H1 (cell line): ENCODE measurements around the gene PGP. TPM values are rescaled to one million over a fixed set of nuclear protein-coding genes. Genes with fewer than 3 reads are reported as not detected.

Experiments
- CEBPB ChIP-seq: IDR thresholded peaks from 2 replicates; pipeline ENCODE4 v1.6.1; 2012; ENCODE audit warnings: low read depth, low read length
- RAD21 ChIP-seq, 2 experiments: IDR thresholded peaks in 1 of 2; conservative IDR thresholded peaks in 1 of 2; 2 replicates each; pipeline ENCODE4 v1.6.1; 2011; ENCODE audit warnings: low read depth in 2 of 2, low read length in 2 of 2, improper control_type of control experiment in 1 of 2, inconsistent platforms in 1 of 2, mild to moderate bottlenecking in 1 of 2, moderate library complexity in 1 of 2
- polyA plus RNA-seq, 7 experiments: library from polyadenylated mRNA; depleted of rRNA in 3 of 7; stranded (reverse) in 5 of 7; unstranded in 2 of 7; fragments of >200 nt in 5 of 7; fragments of 200-250 nt in 2 of 7; gene quantifications; 1 replicate in 5 of 7; 2 replicates in 1 of 7; 4 replicates in 1 of 7; pipeline versions ENCODE4 v1.2.1 to v1.2.3, GENCODE V29; 2011 to 2013; ENCODE audit warnings: missing spikeins in 2 of 7, mixed read lengths in 2 of 7
- total RNA-seq: library from RNA; stranded (reverse); fragmentation: NEBNext Ultra II Directional; extraction: Animal tissue kit (Norgen Biotek cat#: 25700); gene quantifications from 2 replicates; pipeline ENCODE4 v1.2.1, GENCODE V29; 2021

The PGP gene
- total and polyA plus RNA-seq, 2 of the 8 experiments (the other 6 are each of a cell fraction or from before 2014, with no cell fraction given): 30.9 to 55.9 TPM

DNA sequence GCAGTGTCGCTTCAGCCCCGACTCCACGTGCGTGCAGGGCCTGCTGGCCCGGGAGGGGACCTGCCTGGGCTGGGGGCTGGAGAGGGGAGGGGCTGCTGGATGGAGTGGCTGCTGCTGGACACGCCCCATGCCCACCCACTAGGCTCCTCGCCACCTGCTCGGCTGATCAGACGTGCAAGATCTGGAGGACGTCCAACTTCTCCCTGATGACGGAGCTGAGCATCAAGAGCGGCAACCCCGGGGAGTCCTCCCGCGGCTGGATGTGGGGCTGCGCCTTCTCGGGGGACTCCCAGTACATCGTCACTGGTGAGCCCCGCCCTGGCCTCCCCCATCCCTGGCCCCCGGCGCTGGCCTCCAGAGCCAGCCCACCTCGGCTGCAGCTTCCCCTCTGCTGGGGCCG is 6.3 kb downstream of the PGP start (continued):
- no peak for TF ChIP-seq RAD21 (IDR thresholded peaks at IDR 0.05 in 1 of 2, conservative IDR thresholded peaks at IDR 0.05 in 1 of 2; ENCODE audit: low read depth in 2 of 2, low read length in 2 of 2)
- no peak for TF ChIP-seq CEBPB
